HG02798 (cell line): ENCODE measurements around the gene AFAP1.

Experiments used
- ATAC-seq: cut with Tn5 transposase; IDR thresholded peaks from one replicate; pipeline ENCODE4 v1.9.1; 2021; ENCODE audit warnings: mild to moderate bottlenecking; ENCODE audit not compliant: unreplicated experiment, poor library complexity

Gene AFAP1

GRCh38 chr4:7939377-7940108 lies at the start of gene AFAP1:
Gene AFAP1, minus strand, starts transcription at chr4:7939861. Its CDS starts 67,783 bp downstream, at chr4:7872078.
- peak; percentile 92 for ATAC-seq

DNA sequence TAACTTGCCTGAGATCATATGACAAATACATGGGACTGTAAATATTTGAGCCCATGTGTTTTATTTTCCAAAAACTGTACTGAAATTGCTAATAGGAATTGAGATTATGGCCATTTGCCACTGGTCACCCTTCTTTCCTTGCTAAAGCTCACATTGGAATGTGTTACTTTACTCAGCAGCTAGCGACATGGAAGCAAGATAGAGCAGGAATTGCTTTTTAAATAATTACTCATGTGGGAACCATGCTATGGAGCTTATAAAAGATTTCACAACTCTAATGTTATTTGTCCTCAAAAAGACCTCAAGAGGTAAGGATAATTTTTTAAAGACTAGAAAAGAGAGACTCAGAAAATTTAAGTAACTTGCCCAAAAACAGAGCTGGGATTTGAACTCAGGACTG lies 48.8 kb upstream of the AFAP1 start:
- ATAC-seq, result no peak

- peak; percentile 81 for ATAC-seq
Measured at GRCh38 chr4:7987148-7987989, 47.7 kb upstream of the AFAP1 start.

DNA sequence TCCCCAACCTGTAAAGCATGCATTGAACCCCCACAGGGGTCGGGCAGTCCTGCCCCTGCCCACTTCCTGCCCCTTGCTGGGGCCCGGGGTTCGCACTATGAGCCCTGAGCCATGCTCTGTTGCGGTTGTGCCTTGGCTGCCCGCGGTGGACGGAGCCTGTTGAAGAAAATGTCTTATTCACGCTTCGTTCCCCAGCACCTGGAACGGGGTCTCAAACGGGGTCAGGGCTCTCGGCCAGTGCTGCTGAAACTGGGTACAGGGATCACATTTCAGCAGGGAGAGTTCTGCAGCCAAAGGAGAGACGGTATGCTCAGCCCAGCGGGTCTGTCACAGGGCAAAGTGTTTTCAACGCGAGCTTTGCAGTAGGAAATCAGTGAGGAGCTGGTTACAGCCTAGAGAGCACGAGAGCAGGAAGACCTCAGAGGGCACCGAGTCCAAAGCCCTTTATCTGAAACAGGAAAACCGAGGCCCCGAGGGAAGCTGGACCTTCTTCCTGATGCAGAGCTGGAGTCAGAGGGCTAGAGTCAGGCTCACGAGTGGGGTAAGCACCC lies 46.3 kb upstream of the AFAP1 start:
- no peak for ATAC-seq

- no peak for ATAC-seq
Measured at GRCh38 chr4:7985072-7985471, 45.4 kb upstream of the AFAP1 start.

DNA sequence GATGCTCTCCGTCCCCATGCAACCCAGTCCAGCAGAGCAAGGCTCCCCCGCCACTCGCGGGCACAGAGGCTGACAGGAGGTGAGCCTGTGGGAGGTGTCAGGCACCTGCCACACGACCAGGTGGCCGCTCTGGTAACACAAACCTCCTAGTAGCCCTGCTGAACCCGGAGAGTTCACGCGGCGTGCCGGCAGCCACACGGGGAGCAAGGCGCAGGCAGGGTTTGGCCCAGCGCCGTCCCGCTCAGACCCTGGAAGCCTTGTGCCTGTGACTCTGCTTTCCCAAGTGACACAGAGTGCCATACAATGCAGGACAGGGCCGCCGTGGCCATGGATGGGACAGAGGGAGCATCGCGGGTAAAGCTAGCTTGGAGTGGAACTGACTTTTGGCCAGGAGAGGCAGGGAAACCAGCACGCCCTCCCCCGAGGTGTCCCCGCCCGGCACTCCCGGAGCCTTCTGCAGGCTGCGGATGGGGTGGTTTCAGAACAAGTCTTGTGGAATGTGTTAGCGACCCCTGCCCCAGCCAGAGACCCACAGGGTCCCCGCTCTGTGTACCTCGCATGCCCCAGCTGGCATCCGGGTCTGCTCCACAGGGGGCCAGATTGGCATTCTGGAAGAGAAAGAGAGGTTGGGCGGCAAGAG lies 44.7 kb upstream of the AFAP1 start:
- no peak for ATAC-seq

DNA sequence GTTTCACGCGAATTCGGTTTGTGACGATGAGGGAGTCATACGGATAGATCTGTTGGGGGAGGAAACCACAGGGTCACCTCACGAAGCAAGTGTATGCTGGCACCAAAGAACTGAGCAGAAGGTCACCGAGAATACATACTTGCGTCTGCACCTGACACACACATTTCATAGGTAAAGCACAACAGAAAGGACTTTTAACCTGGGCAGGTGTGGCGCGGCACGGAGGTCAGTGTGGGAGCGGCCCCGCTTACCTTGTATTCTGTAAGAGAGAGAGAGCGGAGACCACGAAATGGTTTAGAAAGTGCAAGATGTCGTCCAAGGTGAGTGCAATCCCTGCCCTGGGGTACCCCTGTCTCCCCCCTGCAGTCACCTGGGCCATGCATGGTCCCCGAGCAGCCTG lies 43.6 kb upstream of the AFAP1 start:
- ATAC-seq, result no peak

GRCh38 chr4:7981738-7982394 lies 42.2 kb upstream of the AFAP1 start:
- no peak for ATAC-seq

GRCh38 chr4:7980036-7980435 lies 40.4 kb upstream of the AFAP1 start:
- ATAC-seq, result no peak

DNA sequence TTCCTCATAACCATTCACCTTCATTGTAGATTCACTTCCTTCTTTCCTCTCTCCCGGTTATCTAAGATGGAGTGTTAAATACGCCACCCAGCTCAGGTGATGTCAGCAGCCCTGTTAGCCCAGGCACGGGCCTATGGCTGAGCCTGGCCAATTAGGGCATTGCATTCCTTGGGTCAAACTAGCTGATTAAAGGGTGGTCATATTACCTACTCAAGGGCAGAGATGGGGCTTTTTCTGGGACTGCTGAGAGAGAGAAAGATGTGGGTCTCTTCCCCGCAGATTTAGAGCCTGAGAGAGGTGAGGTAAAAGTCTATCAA lies 39.9 kb upstream of the AFAP1 start:
- no peak for ATAC-seq

GRCh38 chr4:7978907-7979651 lies 39.4 kb upstream of the AFAP1 start:
- no peak for ATAC-seq

DNA sequence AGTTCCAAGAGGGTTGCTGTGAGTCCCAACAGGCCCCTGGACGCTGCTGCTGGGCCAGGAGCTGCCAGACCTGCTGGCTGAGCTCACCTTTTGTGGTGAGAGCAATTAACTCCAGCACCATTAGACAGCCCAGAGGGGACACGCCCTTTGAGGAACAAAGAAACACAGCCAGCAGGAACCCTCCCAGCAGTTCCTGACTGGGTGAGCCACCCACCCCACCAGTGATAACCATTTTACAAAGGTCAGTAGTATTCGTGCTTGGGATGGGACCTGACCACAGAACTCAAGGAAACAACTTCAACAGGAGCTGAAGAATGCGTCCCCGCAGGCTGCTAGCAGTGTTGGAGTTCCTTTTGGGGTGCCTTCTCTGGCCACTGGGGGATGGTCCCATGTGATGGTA lies 38.8 kb upstream of the AFAP1 start:
- no peak for ATAC-seq

- no peak for ATAC-seq
Measured at GRCh38 chr4:7976634-7977033, 37.0 kb upstream of the AFAP1 start.

- no peak for ATAC-seq
Measured at GRCh38 chr4:7976025-7976424, 36.4 kb upstream of the AFAP1 start.

DNA sequence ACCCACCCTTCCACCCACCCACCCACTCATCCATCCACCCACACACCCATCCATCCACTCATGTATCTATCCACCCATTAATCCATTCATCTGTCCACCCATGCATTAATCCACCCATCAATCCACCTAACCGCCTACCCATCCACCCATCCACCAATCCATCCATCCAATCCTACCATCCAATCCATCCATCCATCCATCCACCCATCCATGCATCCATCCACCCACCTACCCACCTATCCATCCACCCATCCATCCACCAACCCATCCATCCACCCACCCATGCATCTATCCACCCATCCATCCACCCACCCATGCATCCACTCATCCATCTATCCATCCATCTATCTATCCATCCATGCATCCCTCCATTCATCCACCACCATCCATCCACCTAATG lies 34.8 kb upstream of the AFAP1 start:
- no peak for ATAC-seq

- ATAC-seq, result no peak
Measured at GRCh38 chr4:7973545-7973981, 33.9 kb upstream of the AFAP1 start.

- ATAC-seq, result no peak
Measured at GRCh38 chr4:7971881-7972500, 32.3 kb upstream of the AFAP1 start.

- ATAC-seq, result no peak
Measured at GRCh38 chr4:7971159-7971631, 31.5 kb upstream of the AFAP1 start.

DNA sequence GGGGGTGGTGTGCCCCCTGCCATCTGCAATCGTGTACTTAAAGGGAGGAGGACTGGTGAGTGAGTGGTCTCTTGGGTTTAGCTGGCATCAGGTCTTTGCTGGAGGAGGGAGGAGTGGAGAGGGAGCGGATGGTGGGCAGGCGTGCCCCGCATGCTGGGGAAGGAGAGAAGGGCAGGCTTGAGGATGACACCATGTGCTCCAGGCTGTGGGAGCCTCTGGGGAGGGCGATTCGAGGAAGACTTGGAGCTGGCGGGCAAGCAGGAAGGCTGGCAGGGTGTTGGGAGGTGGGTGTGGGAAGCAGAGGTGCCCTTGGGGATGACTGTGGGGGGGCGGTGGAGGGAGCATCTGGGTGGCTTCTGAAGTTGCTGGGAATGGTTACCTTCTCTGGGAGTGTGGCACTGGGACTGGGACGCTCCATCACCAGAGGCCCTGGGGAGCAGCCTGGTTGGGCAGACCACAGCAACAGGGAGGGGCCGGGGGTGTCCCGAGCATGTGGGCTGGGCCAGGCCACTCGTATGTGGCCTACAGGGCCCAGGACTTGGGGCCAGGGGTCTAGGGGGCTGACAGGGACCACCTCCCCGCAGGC lies 30.8 kb upstream of the AFAP1 start:
- ATAC-seq, result no peak
